Hepatocyte (in vitro differentiated cells): ENCODE data around the gene PDE8B. TPM values are rescaled to one million over a fixed set of nuclear protein-coding genes. Genes with fewer than 3 reads are reported as not detected.

Source experiments
- DNase-seq: peaks from one replicate; pipeline ENCODE4 v3.0.0-alpha.2; 2016; ENCODE audit warnings: low spot score
- H2AFZ ChIP-seq: fragments of 200-600 bp; sonication (generic); 2 replicates; pipeline ENCODE4 v1.6.0; 2016; ENCODE audit warnings: antibody characterized with exemption, mild to moderate bottlenecking
- H3K27ac ChIP-seq: fragments of 200-600 bp; sonication (generic); 2 replicates; pipeline ENCODE4 v1.5.1; 2016; ENCODE audit warnings: mild to moderate bottlenecking
- H3K27me3 ChIP-seq: fragments of 200-600 bp; sonication (generic); 2 replicates; pipeline ENCODE4 v1.6.1; 2016
- H3K36me3 ChIP-seq: fragments of 200-600 bp; sonication (generic); replicated peaks from 2 replicates; pipeline ENCODE4 v1.5.1; 2016; ENCODE audit warnings: low read depth; ENCODE audit not compliant: insufficient read depth
- H3K4me1 ChIP-seq: fragments of 200-600 bp; sonication (generic); 2 replicates; pipeline ENCODE4 v1.5.1; 2016; ENCODE audit warnings: mild to moderate bottlenecking, moderate library complexity; ENCODE audit not compliant: insufficient read depth
- H3K4me2 ChIP-seq: fragments of 200-600 bp; sonication (generic); 2 replicates; pipeline ENCODE4 v1.6.0; 2016
- H3K4me3 ChIP-seq: fragments of 200-600 bp; sonication (generic); 2 replicates; pipeline ENCODE4 v1.5.1; 2016; ENCODE audit warnings: mild to moderate bottlenecking
- H3K79me2 ChIP-seq: fragments of 200-600 bp; sonication (generic); 2 replicates; pipeline ENCODE4 v1.6.0; 2017; ENCODE audit warnings: mild to moderate bottlenecking
- H3K9me2 ChIP-seq: fragments of 200-600 bp; sonication (generic); replicated peaks from 2 replicates; pipeline ENCODE4 v1.6.0; 2017; ENCODE audit warnings: mild to moderate bottlenecking; ENCODE audit not compliant: insufficient read depth
- H3K9me3 ChIP-seq: fragments of 200-600 bp; sonication (generic); 2 replicates; pipeline ENCODE4 v1.5.1; 2016; ENCODE audit warnings: low read depth, mild to moderate bottlenecking
- H4K20me1 ChIP-seq: fragments of 200-600 bp; sonication (generic); 2 replicates; pipeline ENCODE4 v1.6.0; 2016; ENCODE audit warnings: mild to moderate bottlenecking; ENCODE audit not compliant: insufficient read depth, poor library complexity, severe bottlenecking
- EZH2 ChIP-seq: fragments of 200-600 bp; sonication (generic); IDR thresholded peaks from 2 replicates; pipeline ENCODE4 v1.6.1; 2016; ENCODE audit warnings: antibody characterized with exemption, mild to moderate bottlenecking, borderline replicate concordance
- EZH2phosphoT487 ChIP-seq: fragments of 200-600 bp; sonication (generic); IDR thresholded peaks from one replicate; pipeline ENCODE4 v1.6.1; 2018; ENCODE audit warnings: antibody characterized with exemption, mild to moderate bottlenecking, low read depth, moderate library complexity; ENCODE audit not compliant: unreplicated experiment, severe bottlenecking
- WGBS: methylation state at CpG from one replicate; pipeline ENCODE4 v1.1.6; 2016; ENCODE audit warnings: low lambda C conversion rate; ENCODE audit errors: missing lambda C conversion rate; 5-methylcytosine and 5-hydroxymethylcytosine counted together
- polyA plus RNA-seq: library from polyadenylated mRNA; unstranded; fragments of >200 nt; fragmentation: Nextera tagmentation; extraction: Ambion mirVana; gene quantifications from 2 replicates; pipeline ENCODE4 v1.2.1, GENCODE V29; 2016
- total RNA-seq: library from RNA; depleted of rRNA; stranded (reverse); fragments of >200 nt; gene quantifications from 2 replicates; pipeline ENCODE4 v1.2.3, GENCODE V29; 2014
- TF ChIP-seq, protein P1 (sequence below): fragments of 200-600 bp; sonication (generic); IDR thresholded peaks from 2 replicates; pipeline ENCODE4 v1.5.1; 2016; ENCODE audit warnings: antibody characterized with exemption, mild to moderate bottlenecking; ENCODE audit not compliant: poor library complexity

Gene PDE8B
- total and polyA plus RNA-seq, 2 experiments from 2014 or later: 8.3 to 9.2 TPM

- H3K36me3 ChIP-seq: no peaks in the 10 kb centered on the region
- H3K4me1 ChIP-seq: no peaks in the 10 kb centered on the region
- H3K27me3 ChIP-seq: no peaks in the 10 kb centered on the region
- no peak for TF ChIP-seq EZH2phosphoT487
- TF ChIP-seq, protein P1, sequence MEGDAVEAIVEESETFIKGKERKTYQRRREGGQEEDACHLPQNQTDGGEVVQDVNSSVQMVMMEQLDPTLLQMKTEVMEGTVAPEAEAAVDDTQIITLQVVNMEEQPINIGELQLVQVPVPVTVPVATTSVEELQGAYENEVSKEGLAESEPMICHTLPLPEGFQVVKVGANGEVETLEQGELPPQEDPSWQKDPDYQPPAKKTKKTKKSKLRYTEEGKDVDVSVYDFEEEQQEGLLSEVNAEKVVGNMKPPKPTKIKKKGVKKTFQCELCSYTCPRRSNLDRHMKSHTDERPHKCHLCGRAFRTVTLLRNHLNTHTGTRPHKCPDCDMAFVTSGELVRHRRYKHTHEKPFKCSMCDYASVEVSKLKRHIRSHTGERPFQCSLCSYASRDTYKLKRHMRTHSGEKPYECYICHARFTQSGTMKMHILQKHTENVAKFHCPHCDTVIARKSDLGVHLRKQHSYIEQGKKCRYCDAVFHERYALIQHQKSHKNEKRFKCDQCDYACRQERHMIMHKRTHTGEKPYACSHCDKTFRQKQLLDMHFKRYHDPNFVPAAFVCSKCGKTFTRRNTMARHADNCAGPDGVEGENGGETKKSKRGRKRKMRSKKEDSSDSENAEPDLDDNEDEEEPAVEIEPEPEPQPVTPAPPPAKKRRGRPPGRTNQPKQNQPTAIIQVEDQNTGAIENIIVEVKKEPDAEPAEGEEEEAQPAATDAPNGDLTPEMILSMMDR: no peak
- TF ChIP-seq EZH2: no peak
- no peak overlapping the region for H3K4me2 ChIP-seq
- no peaks in the 10 kb centered on the region for H3K9me3 ChIP-seq
- no peak overlapping the region for H2AFZ ChIP-seq
- H3K9me2 ChIP-seq: no peaks in the 10 kb centered on the region
- H3K79me2 ChIP-seq: no peaks in the 10 kb centered on the region
- DNase-seq: no peak
- 95% methylated on average over 10 of the region's 10 CpGs for WGBS
- no peak overlapping the region for H3K4me3 ChIP-seq
- H3K27ac ChIP-seq: no peak overlapping the region
- H4K20me1 ChIP-seq: no peaks in the 10 kb centered on the region
Observed at GRCh38 chr5:77391240-77391765, 180.8 kb downstream of the PDE8B start.

DNA sequence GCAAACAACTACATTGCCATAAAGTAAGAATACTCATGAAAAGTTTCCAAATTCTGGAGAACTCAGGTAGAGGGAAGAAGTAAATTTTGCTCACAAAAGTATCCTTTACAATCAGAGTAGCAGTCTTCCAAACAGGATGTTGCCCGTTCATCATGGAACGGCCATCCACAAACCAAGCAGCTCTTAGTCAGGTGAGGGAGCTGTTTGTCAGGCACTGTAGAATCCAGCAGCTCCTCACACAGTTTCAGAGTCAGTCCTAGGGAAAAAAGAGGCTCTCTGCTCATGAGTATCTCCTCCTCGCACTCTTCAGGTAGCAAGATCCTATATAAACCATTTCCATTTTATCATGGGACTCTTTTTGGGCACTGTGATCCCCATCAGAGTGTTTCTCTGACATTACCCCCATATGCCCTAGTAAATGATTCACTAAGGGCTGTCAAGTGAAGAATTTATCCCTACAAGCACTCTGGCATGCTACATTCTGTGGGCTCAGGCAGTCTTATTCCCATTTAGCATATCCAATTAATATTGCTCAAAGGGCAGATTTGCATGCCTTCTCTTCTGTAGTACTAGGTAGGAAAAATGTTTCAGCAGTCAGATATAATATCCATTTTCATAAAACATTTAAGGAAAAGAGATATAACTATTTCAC lies 183.7 kb downstream of the PDE8B start:
- peaks cover 7% of the 10 kb centered on the region for H3K4me1 ChIP-seq
- peak; percentile 29 for DNase-seq
- no peak overlapping the region for H3K4me2 ChIP-seq
- no peaks in the 10 kb centered on the region for H3K9me3 ChIP-seq
- H3K27ac ChIP-seq: no peak overlapping the region
- H2AFZ ChIP-seq: no peak overlapping the region
- WGBS: 61% methylated on average over 3 of the region's 3 CpGs
- H3K36me3 ChIP-seq: no peaks in the 10 kb centered on the region
- H3K27me3 ChIP-seq: no peaks in the 10 kb centered on the region
- no peak for TF ChIP-seq EZH2
- no peak for TF ChIP-seq EZH2phosphoT487
- TF ChIP-seq, protein P1: no peak
- H3K4me3 ChIP-seq: no peak overlapping the region
- no peaks in the 10 kb centered on the region for H3K9me2 ChIP-seq
- no peaks in the 10 kb centered on the region for H4K20me1 ChIP-seq
- H3K79me2 ChIP-seq: no peaks in the 10 kb centered on the region

GRCh38 chr5:77396017-77396416 lies 185.5 kb downstream of the PDE8B start:
- no peak for DNase-seq
- TF ChIP-seq EZH2 (no peak), EZH2phosphoT487 (no peak)
- TF ChIP-seq, protein P1: no peak
- H3K9me2 ChIP-seq: no peaks in the 10 kb centered on the region
- H3K4me2 ChIP-seq: no peak overlapping the region
- H3K9me3 ChIP-seq: no peaks in the 10 kb centered on the region
- no peaks in the 10 kb centered on the region for H4K20me1 ChIP-seq
- no peak overlapping the region for H3K27ac ChIP-seq
- 74% methylated on average over 1 of the region's 1 CpG for WGBS
- no peaks in the 10 kb centered on the region for H3K36me3 ChIP-seq
- H3K4me1 ChIP-seq: peaks cover 7% of the 10 kb centered on the region
- no peaks in the 10 kb centered on the region for H3K27me3 ChIP-seq
- H3K79me2 ChIP-seq: no peaks in the 10 kb centered on the region
- no peak overlapping the region for H2AFZ ChIP-seq
- H3K4me3 ChIP-seq: no peak overlapping the region
